Neural crest cell (in vitro differentiated cells): ENCODE data around the gene NSD1. TPM values are rescaled to one million over a fixed set of nuclear protein-coding genes. Genes with fewer than 3 reads are reported as not detected.
A peak's percentile ranks its signal among the peaks of the same experiment; 100 is the strongest.

Source experiments
- DNase-seq: peaks from one replicate; pipeline ENCODE4 v3.0.0; 2021; ENCODE audit warnings: low read depth, mixed read lengths, low spot score
- H3K27ac Mint-ChIP-seq: one replicate; pipeline ENCODE4 v1.8.0; 2021; ENCODE audit warnings: mild to moderate bottlenecking, mixed read lengths; ENCODE audit not compliant: unreplicated experiment
- H3K27me3 Mint-ChIP-seq: 2 replicates; pipeline ENCODE4 v1.8.0; 2021; ENCODE audit warnings: low read depth, mild to moderate bottlenecking, mixed read lengths
- H3K36me3 Mint-ChIP-seq: 2 replicates; pipeline ENCODE4 v1.8.0; 2021; ENCODE audit warnings: low read depth, mild to moderate bottlenecking, mixed read lengths
- H3K4me1 Mint-ChIP-seq: 2 replicates; pipeline ENCODE4 v1.8.0; 2021; ENCODE audit warnings: mixed read lengths
- H3K4me3 Mint-ChIP-seq: one replicate; pipeline ENCODE4 v1.8.0; 2021; ENCODE audit warnings: mild to moderate bottlenecking, mixed read lengths
- H3K9me3 Mint-ChIP-seq: 2 replicates; pipeline ENCODE4 v1.8.0; 2021; ENCODE audit warnings: mixed read lengths
- total RNA-seq: library from RNA; stranded (reverse); gene quantifications from 2 replicates; pipeline ENCODE4 v1.2.1, GENCODE V29; 2021
- TF ChIP-seq, protein P1 (sequence below): fragments of 200-600 bp; sonication (generic); conservative IDR thresholded peaks from 2 replicates; pipeline ENCODE4 v1.5.0; 2021; ENCODE audit warnings: antibody characterized with exemption, mild to moderate bottlenecking

Gene NSD1
- total RNA-seq, 1 donor from 2014 or later: 122 TPM

DNA sequence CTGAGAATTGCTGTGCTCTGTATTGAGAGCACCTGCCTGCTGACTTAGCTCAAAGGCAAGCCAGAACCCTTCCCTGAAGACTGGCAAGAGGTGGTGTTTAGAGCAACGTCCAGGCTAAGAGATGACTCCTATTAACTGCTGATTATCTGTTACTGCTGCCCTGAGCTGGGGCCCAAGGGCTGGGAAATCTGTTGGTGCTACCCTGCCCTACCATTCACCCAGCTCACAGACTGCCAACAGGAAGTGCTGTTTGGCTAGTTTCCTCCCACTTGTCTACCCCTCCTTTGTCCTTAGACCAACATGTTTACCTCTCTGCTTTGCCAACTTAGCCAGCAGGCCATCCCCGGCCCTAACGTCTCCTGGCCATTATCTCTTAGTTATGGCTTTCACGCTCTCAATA, 163.0 kb downstream of the NSD1 start:
- H3K4me1 Mint-ChIP-seq: peaks cover 14% of the 10 kb centered on the region
- H3K36me3 Mint-ChIP-seq: peaks cover 15% of the 10 kb centered on the region
- TF ChIP-seq, protein P1, sequence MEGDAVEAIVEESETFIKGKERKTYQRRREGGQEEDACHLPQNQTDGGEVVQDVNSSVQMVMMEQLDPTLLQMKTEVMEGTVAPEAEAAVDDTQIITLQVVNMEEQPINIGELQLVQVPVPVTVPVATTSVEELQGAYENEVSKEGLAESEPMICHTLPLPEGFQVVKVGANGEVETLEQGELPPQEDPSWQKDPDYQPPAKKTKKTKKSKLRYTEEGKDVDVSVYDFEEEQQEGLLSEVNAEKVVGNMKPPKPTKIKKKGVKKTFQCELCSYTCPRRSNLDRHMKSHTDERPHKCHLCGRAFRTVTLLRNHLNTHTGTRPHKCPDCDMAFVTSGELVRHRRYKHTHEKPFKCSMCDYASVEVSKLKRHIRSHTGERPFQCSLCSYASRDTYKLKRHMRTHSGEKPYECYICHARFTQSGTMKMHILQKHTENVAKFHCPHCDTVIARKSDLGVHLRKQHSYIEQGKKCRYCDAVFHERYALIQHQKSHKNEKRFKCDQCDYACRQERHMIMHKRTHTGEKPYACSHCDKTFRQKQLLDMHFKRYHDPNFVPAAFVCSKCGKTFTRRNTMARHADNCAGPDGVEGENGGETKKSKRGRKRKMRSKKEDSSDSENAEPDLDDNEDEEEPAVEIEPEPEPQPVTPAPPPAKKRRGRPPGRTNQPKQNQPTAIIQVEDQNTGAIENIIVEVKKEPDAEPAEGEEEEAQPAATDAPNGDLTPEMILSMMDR: no peak
- no peak overlapping the region for H3K27ac Mint-ChIP-seq
- no peaks in the 10 kb centered on the region for H3K27me3 Mint-ChIP-seq
- no peak overlapping the region for H3K4me3 Mint-ChIP-seq
- H3K9me3 Mint-ChIP-seq: no peaks in the 10 kb centered on the region
- DNase-seq: no peak

DNA sequence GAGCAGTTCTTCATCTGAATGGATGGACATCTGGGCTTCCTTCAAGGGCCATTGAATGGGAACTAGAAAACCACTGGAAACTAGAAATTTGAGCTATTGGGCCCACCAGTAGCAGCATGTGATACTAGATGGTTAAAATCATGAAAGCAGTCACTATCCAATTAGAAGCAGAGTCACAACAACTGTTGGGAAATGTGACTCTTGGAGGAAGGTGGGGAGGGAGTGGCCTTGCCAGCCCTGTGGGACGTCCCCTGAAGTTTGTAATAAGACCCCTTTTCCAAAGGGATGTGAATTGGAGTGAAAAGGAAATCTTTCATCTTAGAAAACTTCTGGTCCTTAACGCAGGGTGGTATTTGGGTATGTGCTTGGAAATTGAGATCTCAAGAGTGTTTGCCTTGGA, 164.3 kb downstream of the NSD1 start:
- H3K4me3 Mint-ChIP-seq: peak overlapping the region; percentile 34
- no peaks in the 10 kb centered on the region for H3K9me3 Mint-ChIP-seq
- peaks cover 25% of the 10 kb centered on the region for H3K4me1 Mint-ChIP-seq
- H3K27ac Mint-ChIP-seq: no peak overlapping the region
- DNase-seq: no peak
- peaks cover 4% of the 10 kb centered on the region for H3K36me3 Mint-ChIP-seq
- H3K27me3 Mint-ChIP-seq: peaks cover 2% of the 10 kb centered on the region
- TF ChIP-seq, protein P1: no peak

DNA sequence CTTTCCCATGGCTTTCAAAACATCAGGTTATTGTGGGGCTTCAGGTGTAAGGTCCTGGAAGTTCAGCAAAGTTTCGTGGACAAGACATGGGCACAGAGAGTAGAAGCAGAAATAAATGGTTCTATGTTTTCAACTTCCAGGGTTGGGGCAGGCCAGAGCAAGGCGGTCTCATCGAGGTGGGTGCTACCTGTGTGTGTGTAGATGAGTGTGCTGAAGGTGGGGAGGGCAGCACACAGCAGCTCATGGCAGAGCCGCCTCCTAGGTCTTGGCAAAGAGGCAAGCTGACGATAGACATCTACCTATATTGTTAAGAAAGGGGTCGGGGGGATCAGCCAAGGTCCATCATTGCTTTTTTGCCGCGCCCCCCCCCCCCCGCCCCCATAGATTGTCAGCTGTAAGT, 166.1 kb downstream of the NSD1 start:
- no peak for DNase-seq
- Mint-ChIP-seq H3K4me1 (peaks cover 35% of the 10 kb centered on the region), H3K36me3 (no peaks in the 10 kb centered on the region), H3K27ac (no peak overlapping the region), H3K4me3 (peak overlapping the region; percentile 62), H3K9me3 (no peaks in the 10 kb centered on the region), H3K27me3 (peaks cover 7% of the 10 kb centered on the region)
- TF ChIP-seq, protein P1: no peak

DNA sequence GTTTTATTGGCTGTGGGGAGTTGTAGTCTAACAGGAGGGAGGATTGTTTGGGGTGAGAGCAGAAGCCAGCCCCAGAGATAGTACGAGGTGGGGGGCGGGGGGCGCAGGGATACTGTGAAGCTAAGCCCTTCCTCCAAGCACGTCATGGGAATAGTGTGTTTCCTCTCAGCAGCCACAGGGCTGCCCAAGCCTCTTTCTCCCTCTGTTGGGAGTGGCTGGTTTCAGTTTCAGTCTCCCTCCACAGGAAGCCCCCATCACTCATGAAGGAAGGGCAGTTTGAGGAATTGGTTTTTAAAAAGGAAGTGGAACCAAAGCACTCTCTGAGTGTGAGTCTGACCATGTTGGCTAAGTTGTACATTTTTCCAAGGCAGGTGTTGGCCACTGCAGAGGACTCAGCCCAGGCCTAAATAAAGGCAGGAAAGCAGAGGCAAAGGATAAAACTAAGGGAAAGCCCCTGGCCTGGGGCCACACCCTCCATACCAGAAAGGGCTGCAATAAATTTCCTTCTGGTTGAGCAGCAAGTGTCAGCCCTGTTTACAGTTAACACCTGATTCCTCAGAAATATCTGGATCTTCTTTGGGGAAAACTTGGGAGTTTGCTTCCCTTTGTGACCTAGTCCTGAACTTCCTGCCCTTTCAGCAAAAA, 166.8 kb downstream of the NSD1 start:
- peak overlapping the region; percentile 95 for H3K4me3 Mint-ChIP-seq
- H3K4me1 Mint-ChIP-seq: peaks cover 42% of the 10 kb centered on the region
- TF ChIP-seq, protein P1: no peak
- no peak for DNase-seq
- peak overlapping the region; percentile 20 for H3K27ac Mint-ChIP-seq
- H3K9me3 Mint-ChIP-seq: no peaks in the 10 kb centered on the region
- peaks cover 7% of the 10 kb centered on the region for H3K27me3 Mint-ChIP-seq
- no peaks in the 10 kb centered on the region for H3K36me3 Mint-ChIP-seq

DNA sequence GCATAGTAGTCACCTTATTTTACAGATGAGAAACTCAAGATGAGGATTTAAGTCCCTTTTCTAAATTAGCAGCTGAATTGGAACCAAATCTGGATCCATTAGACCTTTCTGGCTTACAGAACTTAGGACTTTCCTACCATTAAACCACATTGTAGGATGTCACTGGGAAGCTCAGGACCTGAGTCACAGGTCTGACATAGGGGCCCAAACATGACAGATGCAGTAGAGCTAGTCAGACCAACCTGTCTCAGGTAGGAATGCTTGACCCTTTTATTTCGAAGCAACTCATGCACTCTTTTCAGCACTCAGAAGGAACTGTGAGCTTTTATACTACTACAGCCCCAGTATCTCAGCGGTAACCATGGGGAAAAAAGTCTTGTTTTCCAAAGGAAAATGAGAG, 167.4 kb downstream of the NSD1 start:
- H3K9me3 Mint-ChIP-seq: no peaks in the 10 kb centered on the region
- DNase-seq: no peak
- H3K4me3 Mint-ChIP-seq: peak overlapping the region; percentile 95
- H3K27ac Mint-ChIP-seq: peak overlapping the region; percentile 43
- peaks cover 7% of the 10 kb centered on the region for H3K27me3 Mint-ChIP-seq
- TF ChIP-seq, protein P1: no peak
- H3K36me3 Mint-ChIP-seq: peaks cover 1% of the 10 kb centered on the region
- peaks cover 48% of the 10 kb centered on the region for H3K4me1 Mint-ChIP-seq
